Adipose tissue (tissue), 3 donors: ENCODE results near the gene ITIH5. TPM values are rescaled to one million over a fixed set of nuclear protein-coding genes. Genes with fewer than 3 reads are reported as not detected.
"Not testable (repeated sequence)": the region's sequence is repeated elsewhere in the genome, so short reads cannot be mapped to it uniquely, and the experiment has no call there.

Experiments
- H3K27ac ChIP-seq: one replicate; pipeline ENCODE4 v1.5.1; 2013; ENCODE audit warnings: low read depth, low read length
- WGBS, 3 donors: extraction: QIAGEN DNeasy Blood & Tissue Kit; methylation state at CpG; one replicate each; pipeline ENCODE4 v1.1.7; 2013; 5-methylcytosine and 5-hydroxymethylcytosine counted together
- polyA plus RNA-seq, 3 donors: library from polyadenylated mRNA; stranded (reverse); fragments of 200-250 nt; gene quantifications; one replicate each; pipeline ENCODE4 v1.2.3, GENCODE V29; 2013
- donor health status: healthy with polysubstance abuse.
- donor health status: Bipolar disorder and iron deficiency.
- donor health status: healthy.

ITIH5 gene
- polyA plus RNA-seq, 3 donors: 7.9 to 82.5 (median 15.9) TPM

GRCh38 chr10:7690885-7691597, 24.3 kb upstream of the ITIH5 start:
- not testable (repeated sequence) for H3K27ac ChIP-seq
- WGBS, 3 donors: 59 to 84% (median 62%) methylated on average over 3 of the region's 3 CpGs

GRCh38 chr10:7689591-7689990, 22.8 kb upstream of the ITIH5 start:
- no peak overlapping the region for H3K27ac ChIP-seq

GRCh38 chr10:7687228-7687907, 20.6 kb upstream of the ITIH5 start:
- no peak overlapping the region for H3K27ac ChIP-seq
- 22 to 23% (median 23%) methylated on average over 20 of the region's 20 CpGs for WGBS, 3 donors

GRCh38 chr10:7686351-7687171, 19.8 kb upstream of the ITIH5 start:
- H3K27ac ChIP-seq: no peak overlapping the region
- WGBS, 3 donors: 57 to 78% (median 78%) methylated on average over 13 of the region's 13 CpGs

GRCh38 chr10:7680078-7680477, 13.3 kb upstream of the ITIH5 start:
- WGBS, 3 donors: 64 to 84% (median 74%) methylated on average over 5 of the region's 5 CpGs
- H3K27ac ChIP-seq: not testable (repeated sequence)

- no peak overlapping the region for H3K27ac ChIP-seq
- 53 to 88% (median 70%) methylated on average over 1 of the region's 1 CpG for WGBS, 3 donors
Measured at GRCh38 chr10:7679256-7679655, 12.5 kb upstream of the ITIH5 start.

GRCh38 chr10:7672341-7673134, 5.8 kb upstream of the ITIH5 start:
- 61 to 87% (median 86%) methylated on average over 23 of the region's 23 CpGs for WGBS, 3 donors

GRCh38 chr10:7670157-7670556, 3.4 kb upstream of the ITIH5 start:
- H3K27ac ChIP-seq: no peak overlapping the region
- 63 to 92% (median 89%) methylated on average over 3 of the region's 3 CpGs for WGBS, 3 donors

More at GRCh38 chr10:7672341-7673134, 5.8 kb upstream of the ITIH5 start:
- H3K27ac ChIP-seq: no peak overlapping the region

- H3K27ac ChIP-seq: no peak overlapping the region
- 2 to 5% (median 4%) methylated on average over 28 to 44 of the region's 44 CpGs for WGBS, 3 donors
Measured at GRCh38 chr10:7667262-7668141, 736 bp upstream of the ITIH5 start.

- no peak overlapping the region for H3K27ac ChIP-seq
- WGBS, 3 donors: 6 to 16% (median 11%) methylated on average over 6 of the region's 6 CpGs
Measured at GRCh38 chr10:7665767-7666166, 999 bp downstream of the ITIH5 start.

GRCh38 chr10:7664707-7665106, 2.1 kb downstream of the ITIH5 start:
- H3K27ac ChIP-seq: no peak overlapping the region
- 57 to 59% (median 58%) methylated on average over 2 of the region's 2 CpGs for WGBS, 3 donors

GRCh38 chr10:7662522-7662921, 4.2 kb downstream of the ITIH5 start:
- 69 to 80% (median 74%) methylated on average over 5 of the region's 5 CpGs for WGBS, 3 donors

GRCh38 chr10:7659560-7659959, 7.2 kb downstream of the ITIH5 start:
- 54 to 70% (median 60%) methylated on average over 4 of the region's 4 CpGs for WGBS, 3 donors
- no peak overlapping the region for H3K27ac ChIP-seq

More at GRCh38 chr10:7662522-7662921, 4.2 kb downstream of the ITIH5 start:
- H3K27ac ChIP-seq: no peak overlapping the region

GRCh38 chr10:7657552-7657951, 9.2 kb downstream of the ITIH5 start:
- H3K27ac ChIP-seq: no peak overlapping the region

GRCh38 chr10:7657079-7657478, 9.7 kb downstream of the ITIH5 start:
- H3K27ac ChIP-seq: not testable (repeated sequence)
- WGBS, 3 donors: 76 to 86% (median 78%) methylated on average over 11 of the region's 11 CpGs

More at GRCh38 chr10:7657552-7657951, 9.2 kb downstream of the ITIH5 start:
- WGBS, 3 donors: 53 to 74% (median 65%) methylated on average over 2 of the region's 2 CpGs

GRCh38 chr10:7651853-7652470, 14.8 kb downstream of the ITIH5 start:
- WGBS, 3 donors: 81 to 94% (median 88%) methylated on average over 7 of the region's 7 CpGs

GRCh38 chr10:7649673-7650300, 17.0 kb downstream of the ITIH5 start:
- WGBS, 3 donors: 55 to 79% (median 64%) methylated on average over 6 of the region's 6 CpGs
- H3K27ac ChIP-seq: no peak overlapping the region

More at GRCh38 chr10:7651853-7652470, 14.8 kb downstream of the ITIH5 start:
- H3K27ac ChIP-seq: no peak overlapping the region
